ENCODE results near the gene PRR29.
A peak's percentile ranks its signal among the peaks of the same experiment; 100 is the strongest.
"Not testable (repeated sequence)": the region's sequence is repeated elsewhere in the genome, so short reads cannot be mapped to it uniquely, and the experiment has no call there.

PRR29 gene

GRCh38 chr17:63975541-63976092, 22.5 kb upstream of the PRR29 start:
- DNase-seq, result no peak

GRCh38 chr17:63976702-63977101, 21.4 kb upstream of the PRR29 start:
- DNase-seq, result no peak

DNA sequence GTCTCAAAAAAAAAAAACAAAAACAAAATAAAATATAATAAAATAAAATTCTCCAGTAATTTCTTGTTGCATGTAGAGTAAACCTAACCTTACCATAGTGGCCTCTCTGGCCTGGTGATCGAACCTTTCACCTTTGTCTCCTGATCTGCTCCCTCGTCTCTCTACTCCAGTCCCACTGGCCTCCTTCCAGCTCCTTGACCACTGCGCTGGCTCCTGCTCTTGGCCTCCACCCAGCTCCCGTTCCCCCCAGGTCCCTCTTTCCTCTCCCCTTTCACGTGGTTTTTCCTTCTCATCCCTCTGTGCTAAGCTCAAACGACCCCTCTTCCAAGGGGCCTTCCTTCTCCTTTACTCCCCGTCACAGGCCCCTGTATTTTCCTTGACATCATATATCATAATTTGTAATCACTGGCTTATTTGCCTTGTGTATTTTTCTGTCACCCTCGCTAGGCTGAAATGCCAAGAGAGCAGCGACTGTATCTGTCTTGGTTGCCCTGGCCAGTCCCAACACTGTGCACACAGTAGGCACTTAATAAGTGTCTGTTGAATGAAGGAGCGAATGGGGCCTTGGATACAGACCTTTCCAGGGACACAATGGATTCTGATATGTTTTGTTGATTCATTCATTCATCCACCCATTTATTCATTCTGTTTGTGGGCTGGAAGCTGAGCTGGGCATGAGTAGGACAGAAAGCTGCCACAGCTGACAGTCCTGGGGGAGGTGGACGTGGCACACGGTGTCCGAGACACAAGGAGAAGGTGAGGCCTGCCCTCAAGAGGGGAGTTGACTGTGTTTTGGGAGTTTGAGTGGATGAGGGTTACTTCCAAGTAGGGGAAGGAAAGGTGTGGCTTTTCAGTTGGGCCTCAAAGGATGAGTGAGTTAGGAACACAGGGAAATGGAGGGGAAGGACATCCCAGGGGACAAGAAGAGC, 19.6 kb upstream of the PRR29 start:
- DNase-seq, result no peak

DNA sequence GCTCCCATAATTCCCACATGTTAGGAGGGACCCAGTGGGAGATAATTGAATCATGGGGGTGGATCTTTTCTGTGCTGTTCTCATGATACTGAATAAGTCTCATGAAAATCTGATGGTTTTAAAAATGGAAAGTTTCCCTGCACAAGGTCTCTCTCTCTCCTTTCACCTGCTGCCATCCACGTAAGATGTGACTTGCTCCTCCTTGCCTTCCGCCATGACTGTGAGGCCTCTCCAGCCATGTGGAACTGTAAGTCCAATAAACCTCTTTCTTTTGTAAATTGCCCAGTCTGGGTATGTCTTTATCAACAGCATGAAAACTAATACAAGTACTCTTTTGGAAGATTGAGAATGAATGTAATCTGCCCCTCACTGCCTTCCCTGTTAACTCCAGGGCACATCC, 15.5 kb upstream of the PRR29 start:
- DNase-seq, result not testable (repeated sequence)

GRCh38 chr17:63983320-63983719, 14.8 kb upstream of the PRR29 start:
- DNase-seq, result no peak

DNA sequence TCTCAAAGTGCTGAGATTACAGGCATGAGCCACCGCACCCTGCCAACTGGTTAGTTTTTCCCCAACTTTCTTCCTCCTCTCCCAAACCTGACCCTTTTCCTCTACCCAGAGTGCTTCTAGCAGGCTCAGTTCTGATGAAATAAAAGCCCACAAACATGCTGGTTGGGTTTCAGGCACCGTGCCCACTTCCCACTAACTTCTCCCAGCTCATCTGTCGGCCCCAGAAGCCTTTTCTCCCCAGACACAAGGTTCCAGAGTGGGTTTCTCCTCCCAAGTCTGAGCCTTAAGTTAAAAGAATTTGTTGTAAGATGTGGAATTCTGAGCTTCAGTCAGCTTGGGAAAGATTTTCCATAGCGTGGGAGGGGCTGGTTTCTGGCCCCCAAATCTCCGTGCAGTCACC, 13.9 kb upstream of the PRR29 start:
- DNase-seq, result no peak

- peak in 1 of 2 experiments; percentile 70 for DNase-seq
These were observed 13.3 kb upstream of the PRR29 start for GRCh38 chr17:63984651-63985386.

DNA sequence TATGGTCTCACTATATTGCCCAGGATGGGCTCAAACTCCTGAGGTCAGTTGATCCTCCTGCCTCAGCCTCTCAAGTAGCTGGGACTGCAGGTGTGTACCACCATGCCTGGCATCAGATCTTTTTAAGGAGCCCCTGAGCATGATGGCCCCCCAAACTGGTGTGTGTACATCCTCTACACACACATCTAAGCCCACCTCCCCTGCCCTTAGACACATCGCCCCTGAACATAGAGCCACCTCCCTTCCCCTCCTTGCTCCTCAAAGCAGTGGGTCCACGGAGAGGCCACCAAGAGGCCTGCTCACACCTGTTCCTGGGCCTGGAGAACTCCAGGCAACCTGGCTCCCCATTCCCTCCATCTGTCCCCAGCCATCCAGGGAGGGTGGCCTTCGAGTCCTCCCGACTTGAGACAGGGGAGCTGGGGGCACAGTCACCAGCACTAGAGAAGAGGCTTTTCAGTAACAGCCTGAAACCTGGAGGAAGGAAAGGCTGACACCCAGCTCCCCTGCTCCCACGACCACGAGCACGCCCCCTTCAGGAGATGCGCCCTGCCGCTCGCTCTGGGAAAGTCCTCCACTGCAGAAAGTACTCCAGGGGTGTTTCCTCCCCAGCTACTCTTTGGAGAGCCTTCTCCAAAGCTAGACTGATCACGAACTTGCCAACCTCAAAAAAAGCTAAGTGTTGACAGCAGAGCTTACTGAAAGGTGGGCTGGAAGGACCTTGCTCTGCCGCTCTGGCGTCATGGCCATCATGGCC, 12.6 kb upstream of the PRR29 start:
- peak in 1 of 2 experiments; percentile 61 for DNase-seq

- DNase-seq, result no peak
These were observed 11.3 kb upstream of the PRR29 start for GRCh38 chr17:63986821-63987220.

DNA sequence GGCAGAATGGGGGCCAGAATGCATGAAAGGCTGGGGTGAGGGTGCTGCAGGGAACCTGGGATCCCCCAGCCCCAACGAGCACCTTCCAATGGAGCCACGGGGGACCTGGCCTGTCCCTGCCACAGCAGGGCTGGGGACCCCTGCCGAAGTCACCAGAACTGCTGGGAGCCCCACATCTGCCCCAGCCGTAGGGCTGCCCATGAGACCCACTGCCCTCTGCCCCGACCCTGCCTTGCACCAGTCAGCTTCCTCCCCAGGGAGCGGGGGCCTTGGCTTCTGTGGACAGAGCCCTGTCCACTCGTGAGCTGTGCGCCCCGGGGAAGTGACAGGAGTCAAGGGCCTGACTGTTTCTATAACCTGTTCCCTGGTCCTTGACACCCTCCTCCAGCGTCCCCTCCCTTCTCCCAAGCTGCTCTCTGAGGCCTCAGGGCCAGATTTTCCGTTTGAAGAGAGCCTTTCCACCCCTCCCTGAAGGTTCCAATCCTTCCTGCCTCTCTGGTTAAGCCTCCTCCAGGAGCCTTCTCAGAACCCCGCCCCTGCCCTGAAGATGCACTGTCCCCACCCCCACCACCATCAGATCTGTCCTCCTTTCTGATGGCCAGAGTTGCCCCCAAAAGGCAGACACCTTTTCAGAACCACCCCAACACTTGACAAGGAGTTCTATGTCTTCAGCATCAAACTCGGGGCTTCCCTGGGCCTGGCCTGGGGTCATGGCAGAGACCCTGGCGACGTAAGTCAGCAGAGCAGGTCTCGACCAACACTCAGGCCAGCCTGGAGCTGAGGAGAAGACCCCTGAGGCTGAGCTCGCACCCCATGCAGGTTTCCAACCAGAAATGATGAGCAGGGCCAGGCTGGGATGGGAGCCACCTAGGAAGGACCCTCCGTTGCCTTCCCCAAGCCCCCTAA, 10.7 kb upstream of the PRR29 start:
- no peak for DNase-seq

DNA sequence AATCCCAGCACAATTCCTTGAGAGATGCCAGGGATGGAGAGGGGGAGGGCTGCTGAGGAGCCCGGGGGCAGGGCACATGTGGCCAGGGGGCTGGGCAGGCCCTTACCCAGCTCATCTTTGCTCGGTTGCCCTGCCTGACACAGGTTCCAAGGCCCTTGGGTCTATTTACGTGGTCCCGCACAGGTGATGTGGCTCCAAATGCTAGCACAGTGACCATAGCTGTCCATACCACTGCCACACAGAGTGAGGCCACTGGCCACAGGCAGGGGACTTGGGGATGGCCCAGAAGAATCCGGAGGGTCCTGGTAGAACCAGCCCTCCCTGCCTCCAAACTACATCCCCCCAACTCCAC, 10.0 kb upstream of the PRR29 start:
- no peak for DNase-seq

GRCh38 chr17:63988741-63989621, 9.2 kb upstream of the PRR29 start:
- no peak for DNase-seq

- no peak for DNase-seq
These were observed 8.4 kb upstream of the PRR29 start for GRCh38 chr17:63989622-63990345.

- no peak for DNase-seq
These were observed 6.5 kb upstream of the PRR29 start for GRCh38 chr17:63991611-63992010.

GRCh38 chr17:63993368-63993985, 4.7 kb upstream of the PRR29 start:
- no peak for DNase-seq

GRCh38 chr17:63995626-63996025, 2.5 kb upstream of the PRR29 start:
- no peak for DNase-seq

- no peak for DNase-seq
These were observed 1.5 kb upstream of the PRR29 start for GRCh38 chr17:63996430-63997182.

GRCh38 chr17:63997341-63998048, 656 bp upstream of the PRR29 start:
- no peak for DNase-seq
